OCI-LY7 (cell line): Measurements from ENCODE around the gene LENG1.

Source experiments
- CTCF ChIP-seq: fragments of 200-600 bp; sonication (generic); conservative IDR thresholded peaks from 2 replicates; pipeline ENCODE4 v1.5.1; 2014; ENCODE audit warnings: mild to moderate bottlenecking, antibody characterized with exemption, low read length, moderate library complexity, mixed read lengths
- EZH2phosphoT487 ChIP-seq: fragments of 200-600 bp; sonication (generic); IDR thresholded peaks from 2 replicates; pipeline ENCODE4 v1.6.1; 2018; ENCODE audit warnings: low read depth, borderline replicate concordance, mild to moderate bottlenecking, mixed run types, antibody characterized with exemption, low read length, moderate library complexity, mixed read lengths

GRCh38 chr19:54158812-54159351 lies 639 bp downstream of the LENG1 start:
- TF ChIP-seq CTCF = no peak
- no peak for TF ChIP-seq EZH2phosphoT487
